ENCODE results near the gene CLEC18B.
"Not testable (repeated sequence)": the region's sequence is repeated elsewhere in the genome, so short reads cannot be mapped to it uniquely, and the experiment has no call there.

The CLEC18B gene

GRCh38 chr16:74396521-74397017, 24.7 kb downstream of the CLEC18B start:
- not testable (repeated sequence) for H2AK5ac ChIP-seq (ENCODE audit: low read length, severe bottlenecking)
- 84% methylated on average over 7 of the region's 7 CpGs for WGBS

GRCh38 chr16:74394604-74395003, 26.7 kb downstream of the CLEC18B start:
- not testable (repeated sequence) for H3K27me3 ChIP-seq (ENCODE audit: control insufficient read depth in 1 of 2, insufficient read depth in 1 of 2, low read length in 2 of 2); H3K14ac ChIP-seq (ENCODE audit: low read length in 2 of 2); H4K91ac ChIP-seq (ENCODE audit: low read length); H2BK5ac ChIP-seq (ENCODE audit: low read depth, low read length, poor library complexity, severe bottlenecking); H2BK15ac ChIP-seq (ENCODE audit: low read depth, poor library complexity, severe bottlenecking); H3K79me1 ChIP-seq (replicated peaks; ENCODE audit: low read length, poor library complexity, severe bottlenecking); H3K4me2 ChIP-seq (ENCODE audit: low read length, poor library complexity, severe bottlenecking); H3K27ac ChIP-seq (ENCODE audit: low read length, poor library complexity, severe bottlenecking); H3K4me3 ChIP-seq (ENCODE audit: insufficient read depth in 1 of 2, low read depth in 1 of 2, low read length in 2 of 2); DNase-seq; H2BK12ac ChIP-seq (ENCODE audit: low read length in 2 of 2); H3K4me1 ChIP-seq (ENCODE audit: control insufficient read depth, insufficient read depth, low read depth, low read length); H2BK120ac ChIP-seq (ENCODE audit: low read depth, low read length); H3K36me3 ChIP-seq (ENCODE audit: control insufficient read depth in 1 of 2, insufficient read depth in 2 of 2, low read depth in 1 of 2, low read length in 2 of 2); H3K23ac ChIP-seq (ENCODE audit: low read length in 2 of 2); H3K4ac ChIP-seq (ENCODE audit: low read depth in 1 of 2, low read length in 2 of 2); H3K18ac ChIP-seq (ENCODE audit: low read depth in 1 of 2, low read length in 2 of 2); H3K9ac ChIP-seq (ENCODE audit: low read length); H3K9me3 ChIP-seq (ENCODE audit: control insufficient read depth, low read length); H4K8ac ChIP-seq (ENCODE audit: low read length); H2AK5ac ChIP-seq (ENCODE audit: low read length, severe bottlenecking); H2AFZ ChIP-seq (ENCODE audit: low read depth, low read length)
- WGBS, result 92% methylated on average over 2 of the region's 5 CpGs

More at GRCh38 chr16:74396521-74397017, 24.7 kb downstream of the CLEC18B start:
- H3K79me1 ChIP-seq (replicated peaks; ENCODE audit: low read length, poor library complexity, severe bottlenecking); DNase-seq; H3K4me2 ChIP-seq (ENCODE audit: low read length, poor library complexity, severe bottlenecking); H2BK15ac ChIP-seq (ENCODE audit: low read depth, poor library complexity, severe bottlenecking); H4K8ac ChIP-seq (ENCODE audit: low read length); H3K9ac ChIP-seq (ENCODE audit: low read length); H3K18ac ChIP-seq (ENCODE audit: low read depth in 1 of 2, low read length in 2 of 2); H3K23ac ChIP-seq (ENCODE audit: low read length in 2 of 2); H2BK5ac ChIP-seq (ENCODE audit: low read depth, low read length, poor library complexity, severe bottlenecking); H3K4ac ChIP-seq (ENCODE audit: low read depth in 1 of 2, low read length in 2 of 2); H3K4me1 ChIP-seq (ENCODE audit: control insufficient read depth, insufficient read depth, low read depth, low read length); H3K4me3 ChIP-seq (ENCODE audit: insufficient read depth in 1 of 2, low read depth in 1 of 2, low read length in 2 of 2); H2AFZ ChIP-seq (ENCODE audit: low read depth, low read length); H3K14ac ChIP-seq (ENCODE audit: low read length in 2 of 2); H4K91ac ChIP-seq (ENCODE audit: low read length); H3K36me3 ChIP-seq (ENCODE audit: control insufficient read depth in 1 of 2, insufficient read depth in 2 of 2, low read depth in 1 of 2, low read length in 2 of 2); H2BK120ac ChIP-seq (ENCODE audit: low read depth, low read length); H3K9me3 ChIP-seq (ENCODE audit: control insufficient read depth, low read length); H3K27me3 ChIP-seq (ENCODE audit: control insufficient read depth in 1 of 2, insufficient read depth in 1 of 2, low read length in 2 of 2); H3K27ac ChIP-seq (ENCODE audit: low read length, poor library complexity, severe bottlenecking); H2BK12ac ChIP-seq (ENCODE audit: low read length in 2 of 2): not testable (repeated sequence)

GRCh38 chr16:74394131-74394530, 27.1 kb downstream of the CLEC18B start:
- not testable (repeated sequence) for H2AK5ac ChIP-seq (ENCODE audit: low read length, severe bottlenecking); H4K91ac ChIP-seq (ENCODE audit: low read length); H3K18ac ChIP-seq (ENCODE audit: low read depth in 1 of 2, low read length in 2 of 2); H3K4me1 ChIP-seq (ENCODE audit: control insufficient read depth, insufficient read depth, low read depth, low read length); H3K79me1 ChIP-seq (replicated peaks; ENCODE audit: low read length, poor library complexity, severe bottlenecking); H3K9me3 ChIP-seq (ENCODE audit: control insufficient read depth, low read length); H2BK120ac ChIP-seq (ENCODE audit: low read depth, low read length); H3K4ac ChIP-seq (ENCODE audit: low read depth in 1 of 2, low read length in 2 of 2); H2BK12ac ChIP-seq (ENCODE audit: low read length in 2 of 2); H2AFZ ChIP-seq (ENCODE audit: low read depth, low read length); H3K4me2 ChIP-seq (ENCODE audit: low read length, poor library complexity, severe bottlenecking); H3K9ac ChIP-seq (ENCODE audit: low read length); H3K4me3 ChIP-seq (ENCODE audit: insufficient read depth in 1 of 2, low read depth in 1 of 2, low read length in 2 of 2); H3K23ac ChIP-seq (ENCODE audit: low read length in 2 of 2); H2BK5ac ChIP-seq (ENCODE audit: low read depth, low read length, poor library complexity, severe bottlenecking); H4K8ac ChIP-seq (ENCODE audit: low read length); H2BK15ac ChIP-seq (ENCODE audit: low read depth, poor library complexity, severe bottlenecking); H3K36me3 ChIP-seq (ENCODE audit: control insufficient read depth in 1 of 2, insufficient read depth in 2 of 2, low read depth in 1 of 2, low read length in 2 of 2); H3K27me3 ChIP-seq (ENCODE audit: control insufficient read depth in 1 of 2, insufficient read depth in 1 of 2, low read length in 2 of 2); DNase-seq; H3K14ac ChIP-seq (ENCODE audit: low read length in 2 of 2); H3K27ac ChIP-seq (ENCODE audit: low read length, poor library complexity, severe bottlenecking)
- WGBS, result 83% methylated on average over 7 of the region's 9 CpGs

- H3K23ac ChIP-seq (ENCODE audit: low read length in 2 of 2); H3K18ac ChIP-seq (ENCODE audit: low read depth in 1 of 2, low read length in 2 of 2); H3K27me3 ChIP-seq (ENCODE audit: control insufficient read depth in 1 of 2, insufficient read depth in 1 of 2, low read length in 2 of 2); H3K9ac ChIP-seq (ENCODE audit: low read length); H3K9me3 ChIP-seq (ENCODE audit: control insufficient read depth, low read length); H3K79me1 ChIP-seq (replicated peaks; ENCODE audit: low read length, poor library complexity, severe bottlenecking); DNase-seq; H2BK15ac ChIP-seq (ENCODE audit: low read depth, poor library complexity, severe bottlenecking); H3K27ac ChIP-seq (ENCODE audit: low read length, poor library complexity, severe bottlenecking); H3K14ac ChIP-seq (ENCODE audit: low read length in 2 of 2); H3K36me3 ChIP-seq (ENCODE audit: control insufficient read depth in 1 of 2, insufficient read depth in 2 of 2, low read depth in 1 of 2, low read length in 2 of 2); H2BK12ac ChIP-seq (ENCODE audit: low read length in 2 of 2); H2BK120ac ChIP-seq (ENCODE audit: low read depth, low read length); H2AK5ac ChIP-seq (ENCODE audit: low read length, severe bottlenecking); H3K4me3 ChIP-seq (ENCODE audit: insufficient read depth in 1 of 2, low read depth in 1 of 2, low read length in 2 of 2); H3K4me1 ChIP-seq (ENCODE audit: control insufficient read depth, insufficient read depth, low read depth, low read length); H3K4me2 ChIP-seq (ENCODE audit: low read length, poor library complexity, severe bottlenecking); H4K8ac ChIP-seq (ENCODE audit: low read length); H4K91ac ChIP-seq (ENCODE audit: low read length); H3K4ac ChIP-seq (ENCODE audit: low read depth in 1 of 2, low read length in 2 of 2); H2BK5ac ChIP-seq (ENCODE audit: low read depth, low read length, poor library complexity, severe bottlenecking): not testable (repeated sequence)
- peak overlapping the region; percentile 27 for H2AFZ ChIP-seq (ENCODE audit: low read depth, low read length)
- no CpG with 5 or more reads among the region's 13 CpGs for WGBS
These were observed 29.7 kb downstream of the CLEC18B start for GRCh38 chr16:74391454-74392050.
